ENCODE data around the gene PCDHA6.
"Not testable (repeated sequence)": the region's sequence is repeated elsewhere in the genome, so short reads cannot be mapped to it uniquely, and the experiment has no call there.

- TF ChIP-seq EZH2phosphoT487 (IDR thresholded peaks at IDR 0.05; ENCODE audit: low read depth); CTCF (IDR thresholded peaks at IDR 0.05; ENCODE audit: low read depth, low read length): not testable (repeated sequence)
Observed at GRCh38 chr5:140834439-140835008, 6.8 kb downstream of the PCDHA6 start.
